HG02610 (cell line): Measurements from ENCODE around the gene DACT1.

ENCODE experiments used
- ATAC-seq: cut with Tn5 transposase; IDR thresholded peaks from one replicate; pipeline ENCODE4 v1.9.1; 2021; ENCODE audit warnings: mild to moderate bottlenecking, moderate library complexity; ENCODE audit not compliant: unreplicated experiment

DACT1 gene

DNA sequence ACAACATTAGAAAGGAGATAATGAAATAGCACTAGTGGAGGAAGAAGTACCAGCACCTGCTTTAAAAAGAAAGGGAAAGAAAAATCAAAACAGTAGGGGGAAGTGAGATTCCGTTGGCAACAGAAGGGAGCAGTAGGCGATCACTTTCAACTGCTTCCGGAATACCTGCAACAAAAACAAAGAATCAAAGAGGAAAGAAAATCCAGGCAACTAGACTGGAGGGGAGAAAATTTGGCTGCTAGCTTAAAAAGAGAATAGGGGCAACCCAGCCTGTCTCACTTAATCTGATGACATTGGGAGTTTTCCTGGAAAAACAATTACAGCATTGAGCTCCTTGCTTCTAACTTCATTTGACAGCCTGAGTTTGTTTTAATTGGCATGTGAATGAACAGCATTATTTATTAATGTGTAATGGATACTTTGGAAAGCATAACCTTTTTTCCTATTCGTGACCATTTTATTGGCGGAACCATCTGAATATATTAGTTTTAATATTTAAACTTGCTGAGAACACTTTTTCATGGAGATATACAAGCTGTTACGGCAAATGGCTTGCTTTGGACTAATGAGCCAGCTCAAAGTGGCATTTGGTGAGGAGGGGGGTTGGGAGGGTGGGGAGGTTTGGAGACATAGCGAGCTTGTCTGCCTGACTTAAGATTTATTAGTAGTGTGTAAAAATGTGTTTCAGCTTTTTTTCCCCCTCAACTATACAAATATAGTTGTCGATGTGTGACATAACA is 2.5 kb upstream of the DACT1 start:
- no peak for ATAC-seq

DNA sequence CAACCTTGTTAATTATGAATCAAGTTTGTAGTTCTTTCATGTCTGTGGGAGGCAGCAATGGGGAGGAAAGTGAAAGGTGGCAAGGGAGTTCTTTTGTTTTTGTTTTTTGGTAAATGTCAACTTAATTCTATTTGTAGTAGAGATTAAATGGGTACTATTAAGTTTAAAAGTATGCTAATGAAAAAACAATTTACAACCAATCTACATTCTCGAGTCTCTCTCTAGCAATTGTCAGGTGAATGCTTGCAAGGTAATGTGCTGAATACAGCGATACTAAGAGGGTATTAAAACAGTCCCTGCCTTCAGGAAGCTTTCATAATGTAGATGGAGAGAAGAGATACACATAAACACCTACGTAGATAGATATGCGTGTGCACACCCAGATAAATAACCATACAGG is 1.6 kb upstream of the DACT1 start:
- ATAC-seq, result no peak

DNA sequence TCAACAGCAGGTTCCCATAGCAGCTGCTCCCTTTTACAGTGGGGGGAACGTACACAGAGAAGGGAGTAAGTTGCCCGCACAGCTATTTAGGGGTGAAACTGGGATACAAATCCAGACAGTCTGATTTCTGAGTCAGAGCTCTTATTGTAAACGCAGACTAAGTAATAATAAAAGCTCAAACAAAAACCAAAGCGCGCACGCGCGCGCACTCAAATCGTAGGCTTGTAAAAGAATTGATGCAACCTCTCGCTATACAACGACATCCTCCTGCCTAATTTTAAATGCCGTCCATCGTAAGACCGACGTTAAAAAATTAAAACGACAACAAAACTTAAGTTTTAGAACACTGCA is 747 bp upstream of the DACT1 start:
- ATAC-seq, result no peak

DNA sequence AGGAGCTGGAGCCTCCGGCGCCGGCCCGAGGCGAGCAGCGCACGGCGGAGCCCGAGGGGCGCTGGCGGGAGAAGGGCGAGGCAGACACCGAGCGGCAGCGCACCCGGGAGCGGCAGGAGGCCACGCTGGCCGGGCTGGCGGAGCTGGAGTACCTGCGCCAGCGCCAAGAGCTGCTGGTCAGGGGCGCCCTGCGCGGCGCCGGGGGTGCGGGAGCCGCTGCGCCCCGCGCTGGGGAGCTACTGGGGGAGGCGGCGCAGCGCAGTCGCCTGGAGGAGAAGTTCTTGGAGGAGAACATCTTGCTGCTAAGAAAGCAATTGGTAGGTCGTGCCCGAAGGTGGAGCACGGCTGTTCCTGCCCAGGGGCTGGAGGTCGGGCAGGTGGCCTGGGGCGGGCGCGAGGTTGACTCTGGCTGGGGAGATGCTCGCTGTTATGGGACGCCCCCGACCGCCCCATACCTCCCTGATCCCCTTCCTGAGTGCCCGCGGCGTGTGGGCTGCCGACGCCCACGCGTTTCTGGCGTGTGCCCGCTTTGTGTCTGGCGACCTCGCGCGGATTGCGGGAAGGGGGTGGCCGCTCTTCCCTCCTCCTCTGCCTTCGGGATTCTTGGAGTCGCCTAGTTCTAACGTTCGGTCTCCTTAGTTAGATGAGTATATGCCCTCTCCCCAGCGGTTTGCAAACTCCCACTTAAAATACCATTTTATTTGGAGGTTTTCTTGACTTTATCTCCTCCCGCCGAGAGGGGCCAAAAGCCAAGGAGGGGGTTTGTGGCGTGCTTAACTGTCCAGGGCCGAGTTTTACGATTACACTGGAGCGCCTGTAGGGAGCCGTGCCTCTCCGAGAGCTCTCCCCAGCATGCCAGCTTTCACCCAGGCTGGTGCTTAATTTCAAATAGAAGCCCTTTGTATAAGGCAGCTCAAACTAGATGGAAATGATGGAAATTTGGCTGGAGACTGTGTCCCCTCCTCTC is 752 bp downstream of the DACT1 start:
- peak; percentile 20 for ATAC-seq

DNA sequence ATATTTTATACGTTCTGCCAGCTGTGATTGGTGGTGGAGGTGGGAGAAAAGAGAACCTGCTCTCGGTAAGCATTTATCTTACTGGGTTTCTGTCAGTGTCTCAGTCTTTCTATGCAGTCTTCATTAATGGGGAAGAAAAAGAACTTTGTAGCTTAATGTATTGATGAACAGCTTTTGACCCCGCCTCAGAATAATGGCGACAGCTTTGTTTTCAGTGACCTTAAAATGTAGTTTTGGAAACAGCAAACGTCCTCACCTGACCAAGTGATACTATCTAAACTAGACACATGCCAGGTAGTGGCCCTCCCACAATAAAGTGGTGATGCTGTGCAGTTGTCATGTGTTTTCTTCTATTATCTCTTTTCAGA is 1.4 kb downstream of the DACT1 start:
- no peak for ATAC-seq

DNA sequence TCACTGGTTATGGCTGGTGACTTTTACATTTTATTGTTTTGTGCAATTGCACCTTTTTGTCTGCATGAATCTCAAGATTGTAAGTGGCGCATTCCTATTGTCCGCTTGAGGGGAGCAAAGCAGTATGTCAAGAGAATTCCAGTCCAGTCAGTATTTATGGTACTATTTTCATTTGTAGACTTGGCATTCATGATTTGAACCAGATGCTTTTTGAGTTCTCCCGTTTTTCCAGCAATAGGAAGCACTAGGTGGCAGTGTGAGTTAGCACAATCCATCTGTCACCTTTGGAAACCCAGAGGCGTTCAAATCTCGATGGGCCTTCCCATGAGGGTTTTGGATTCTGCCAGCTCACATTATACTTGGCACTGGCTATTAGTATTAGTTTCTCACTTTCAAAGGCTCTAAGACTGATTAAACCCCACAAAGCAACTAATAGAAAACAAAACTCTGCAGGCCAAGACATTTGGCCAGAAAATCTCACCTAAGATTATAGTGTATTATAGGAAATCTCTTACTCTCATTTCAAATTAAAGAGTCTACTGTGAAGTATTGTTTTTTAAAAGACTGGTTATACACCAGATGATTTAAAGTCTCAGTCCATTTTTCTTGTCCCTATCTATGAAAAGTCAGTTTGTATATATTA is 2.2 kb downstream of the DACT1 start:
- ATAC-seq, result no peak

DNA sequence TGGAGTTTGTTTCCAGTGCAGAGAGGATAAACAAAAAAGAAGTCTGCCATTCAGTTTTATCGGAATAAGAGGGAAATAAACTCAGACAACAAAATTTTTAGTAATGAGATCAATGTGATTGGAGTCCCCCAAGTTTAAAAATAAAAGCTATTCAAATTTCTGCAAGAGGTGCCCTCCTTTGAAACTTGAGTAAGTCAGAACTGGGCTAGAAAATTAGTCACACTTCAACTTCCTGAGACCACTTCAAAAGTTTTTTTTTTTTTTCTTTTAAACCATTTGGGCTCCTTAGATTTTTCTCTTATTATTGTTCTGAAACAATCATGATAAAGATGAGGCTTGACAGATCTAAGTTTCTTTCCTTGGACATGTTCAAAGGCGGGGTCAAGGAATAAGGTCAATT is 3.2 kb downstream of the DACT1 start:
- no peak for ATAC-seq

DNA sequence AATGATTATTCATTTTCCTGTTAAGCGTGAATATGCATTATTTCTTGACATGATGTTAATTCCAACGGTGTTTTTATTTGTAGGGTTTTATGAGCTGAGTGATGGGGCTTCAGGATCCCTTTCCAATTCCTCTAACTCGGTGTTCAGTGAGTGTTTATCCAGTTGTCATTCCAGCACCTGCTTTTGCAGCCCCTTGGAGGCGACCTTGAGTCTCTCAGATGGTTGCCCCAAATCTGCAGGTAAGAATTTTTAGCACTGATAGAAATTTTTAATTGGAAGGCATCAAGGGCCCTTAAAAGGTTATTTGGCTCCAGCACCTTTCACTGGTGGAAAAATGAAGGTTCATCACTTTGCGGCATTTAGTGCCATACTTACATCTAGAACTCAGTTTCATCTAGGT is 3.7 kb downstream of the DACT1 start:
- no peak for ATAC-seq

DNA sequence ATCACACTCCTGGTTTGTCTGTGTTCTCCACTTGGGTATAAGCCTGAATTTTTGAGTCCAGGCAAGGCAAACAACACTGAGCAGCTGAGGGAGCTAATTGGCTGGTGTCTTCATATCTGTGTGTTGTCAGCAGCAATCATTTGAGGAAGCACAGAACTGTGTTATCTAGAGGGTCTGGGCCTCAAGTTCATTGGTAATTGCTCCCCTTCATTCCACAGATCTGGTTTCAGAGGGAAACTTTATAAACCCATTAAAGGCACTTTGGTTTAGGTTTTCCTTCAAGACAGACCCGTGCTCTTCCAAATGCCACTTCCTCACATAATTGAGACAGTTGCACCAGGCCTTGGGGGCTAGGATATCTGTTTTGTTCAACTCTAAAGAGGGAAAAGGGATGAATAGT is 5.6 kb downstream of the DACT1 start:
- no peak for ATAC-seq

DNA sequence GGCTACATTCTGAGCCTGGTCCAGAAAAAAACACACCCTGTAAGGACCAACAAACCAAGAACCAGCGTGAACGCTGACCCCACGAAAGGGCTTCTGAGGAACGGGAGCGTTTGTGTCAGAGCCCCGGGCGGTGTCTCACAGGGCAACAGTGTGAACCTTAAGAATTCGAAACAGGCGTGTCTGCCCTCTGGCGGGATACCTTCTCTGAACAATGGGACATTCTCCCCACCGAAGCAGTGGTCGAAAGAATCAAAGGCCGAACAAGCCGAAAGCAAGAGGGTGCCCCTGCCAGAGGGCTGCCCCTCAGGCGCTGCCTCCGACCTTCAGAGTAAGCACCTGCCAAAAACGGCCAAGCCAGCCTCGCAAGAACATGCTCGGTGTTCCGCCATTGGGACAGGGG is 7.9 kb downstream of the DACT1 start:
- no peak for ATAC-seq

DNA sequence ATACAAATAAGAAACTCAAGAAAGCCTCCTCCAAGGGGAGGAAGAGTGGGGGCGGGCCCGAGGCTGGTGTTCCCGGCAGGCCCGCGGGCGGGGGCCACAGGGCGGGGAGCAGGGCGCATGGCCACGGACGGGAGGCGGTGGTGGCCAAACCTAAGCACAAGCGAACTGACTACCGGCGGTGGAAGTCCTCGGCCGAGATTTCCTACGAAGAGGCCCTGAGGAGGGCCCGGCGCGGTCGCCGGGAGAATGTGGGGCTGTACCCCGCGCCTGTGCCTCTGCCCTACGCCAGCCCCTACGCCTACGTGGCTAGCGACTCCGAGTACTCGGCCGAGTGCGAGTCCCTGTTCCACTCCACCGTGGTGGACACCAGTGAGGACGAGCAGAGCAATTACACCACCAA is 8.7 kb downstream of the DACT1 start:
- no peak for ATAC-seq

DNA sequence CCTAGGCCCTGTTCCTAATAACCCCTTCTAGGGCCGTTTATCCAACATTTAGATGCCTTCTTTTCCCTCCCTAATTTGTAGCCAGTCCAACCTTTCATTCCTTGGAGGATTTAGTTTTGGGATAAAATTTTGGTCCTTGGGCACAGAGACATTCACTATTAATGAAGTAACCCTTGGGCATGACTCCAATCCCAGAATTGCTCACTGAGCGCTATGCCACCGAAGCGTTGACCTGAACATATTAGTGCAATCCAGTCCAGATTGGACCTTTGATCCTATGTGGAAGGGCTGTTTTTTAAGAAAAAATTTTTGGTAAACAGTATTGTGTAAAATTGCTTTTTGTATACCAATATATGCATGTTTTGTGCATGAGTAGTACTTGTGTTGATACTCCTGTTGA is 10.0 kb downstream of the DACT1 start:
- ATAC-seq, result no peak

DNA sequence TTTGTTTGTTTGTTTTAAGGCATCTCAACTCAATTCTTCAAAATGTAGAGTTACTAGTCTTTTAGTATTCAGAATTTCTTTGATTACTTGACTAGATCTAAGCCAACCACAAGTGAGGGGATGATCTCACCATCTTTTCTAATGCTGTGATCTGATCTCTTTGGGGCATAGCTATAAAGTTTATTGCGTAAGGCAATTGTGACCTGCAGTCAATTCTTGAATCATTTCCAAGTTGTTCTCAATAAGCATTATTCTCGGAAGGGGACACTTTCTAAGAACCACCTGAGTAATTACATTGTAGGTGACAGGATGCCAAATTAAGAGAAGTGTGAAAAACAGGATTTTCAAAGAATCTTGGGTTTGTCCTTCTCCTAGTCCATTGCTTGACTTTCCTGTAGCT is 13.1 kb downstream of the DACT1 start:
- ATAC-seq, result no peak

DNA sequence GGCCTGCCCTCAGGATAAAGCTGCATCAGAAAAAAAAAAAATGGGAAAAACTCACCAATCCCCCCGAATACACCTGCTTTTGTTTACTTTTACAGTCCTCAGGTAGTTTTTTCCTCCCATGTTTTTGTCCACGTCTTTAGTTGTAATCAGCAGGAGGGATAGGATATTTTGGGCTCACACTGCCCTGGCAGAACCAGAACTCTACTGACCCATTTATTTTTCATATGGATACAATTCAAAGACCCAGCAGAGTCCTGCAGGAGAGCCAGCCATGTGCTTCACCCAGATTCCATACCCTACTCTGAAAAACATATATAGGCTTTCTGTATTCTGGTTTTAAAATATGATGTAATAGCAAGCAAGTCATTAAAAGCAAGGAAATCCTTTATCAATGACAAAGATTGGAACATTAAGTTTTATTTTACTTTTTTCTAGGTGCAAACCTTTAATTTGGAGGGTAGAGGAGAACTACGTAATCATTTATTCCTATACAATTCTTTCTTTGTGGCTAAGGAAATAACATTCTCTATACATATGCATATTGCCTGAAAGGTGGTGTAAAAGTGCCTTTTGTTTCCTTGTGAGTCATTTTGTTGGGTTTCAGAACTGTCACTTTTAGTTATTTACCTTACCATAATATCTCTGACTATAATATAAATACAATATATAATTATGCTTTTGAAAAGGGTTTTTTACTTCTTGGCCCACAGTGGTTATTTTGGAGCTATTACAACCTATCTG is 19.1 kb downstream of the DACT1 start:
- ATAC-seq, result no peak

DNA sequence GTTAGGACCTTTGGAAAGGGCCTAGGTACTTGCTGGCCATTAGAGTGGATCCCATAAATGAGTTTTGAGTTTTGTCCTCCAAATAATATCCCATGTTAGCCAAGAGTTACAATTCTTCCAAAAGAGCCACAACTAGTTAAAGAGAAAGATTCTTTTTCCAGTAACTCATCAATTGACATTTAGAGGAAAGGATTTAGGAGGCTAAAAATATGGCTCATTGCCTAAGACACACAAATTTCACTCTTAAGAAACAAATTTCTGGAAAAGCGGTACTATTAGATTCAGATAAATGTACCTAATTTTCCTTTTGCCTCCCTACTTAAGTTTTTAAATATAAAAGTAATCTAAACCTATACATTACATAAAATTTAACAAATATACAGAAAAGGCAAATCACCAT is 21.3 kb downstream of the DACT1 start:
- ATAC-seq, result no peak

DNA sequence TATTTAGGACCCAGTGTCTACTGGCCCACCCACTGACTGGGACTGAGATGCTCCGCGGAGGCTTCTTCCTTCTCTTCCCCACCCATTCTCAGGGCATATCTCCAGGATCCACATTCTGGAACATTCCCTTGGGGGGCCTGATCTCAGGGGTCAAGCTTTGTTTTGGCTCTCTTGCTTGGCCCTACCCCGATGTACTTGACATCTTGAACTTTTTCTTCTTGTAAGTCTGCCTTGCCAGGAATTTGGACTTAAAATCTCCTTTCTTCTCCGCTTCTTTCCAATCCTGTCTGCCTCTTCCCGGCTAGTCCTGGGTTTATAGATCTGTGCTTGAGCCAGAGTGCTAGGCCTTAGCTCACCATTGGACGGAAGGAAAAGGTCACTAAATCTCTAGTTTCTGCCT is 22.1 kb downstream of the DACT1 start:
- ATAC-seq, result no peak

DNA sequence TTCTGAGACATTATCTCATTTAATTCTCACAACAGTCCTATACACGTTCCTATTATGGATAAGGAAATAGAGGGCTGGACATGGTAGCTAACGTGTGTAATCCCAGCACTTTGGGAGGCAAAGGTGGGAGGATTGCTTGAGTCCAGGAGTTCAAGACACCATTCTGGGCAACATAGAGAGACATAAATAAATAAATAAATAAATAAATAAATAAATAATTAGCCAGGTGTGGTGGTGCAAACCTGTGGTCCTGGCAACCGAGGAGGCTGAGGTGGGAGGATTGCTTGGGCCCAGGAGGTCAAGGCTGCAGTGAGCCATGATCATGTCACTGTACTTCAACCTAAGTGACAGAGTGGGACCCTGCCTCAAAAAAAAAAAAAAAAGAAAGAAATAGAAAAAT is 22.6 kb downstream of the DACT1 start:
- no peak for ATAC-seq

DNA sequence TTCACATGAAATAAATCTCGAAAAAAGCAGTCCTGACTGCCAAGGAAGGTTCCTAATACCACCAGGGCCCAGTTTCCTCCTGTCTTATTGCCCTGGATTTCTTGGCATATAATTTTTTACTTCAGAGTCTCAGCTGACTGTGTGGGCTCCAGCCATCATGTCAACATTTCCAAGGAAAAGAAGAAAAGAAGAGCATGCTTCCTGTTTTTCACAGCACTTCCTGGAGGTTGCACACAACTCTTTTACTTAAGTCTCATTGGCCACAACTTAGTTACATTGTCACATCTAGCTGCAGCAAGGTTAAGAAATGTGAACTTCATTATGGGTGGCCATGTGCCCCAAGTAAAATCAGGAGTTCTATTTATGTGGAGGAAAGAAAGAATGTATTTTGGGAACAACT is 24.3 kb downstream of the DACT1 start:
- no peak for ATAC-seq

DNA sequence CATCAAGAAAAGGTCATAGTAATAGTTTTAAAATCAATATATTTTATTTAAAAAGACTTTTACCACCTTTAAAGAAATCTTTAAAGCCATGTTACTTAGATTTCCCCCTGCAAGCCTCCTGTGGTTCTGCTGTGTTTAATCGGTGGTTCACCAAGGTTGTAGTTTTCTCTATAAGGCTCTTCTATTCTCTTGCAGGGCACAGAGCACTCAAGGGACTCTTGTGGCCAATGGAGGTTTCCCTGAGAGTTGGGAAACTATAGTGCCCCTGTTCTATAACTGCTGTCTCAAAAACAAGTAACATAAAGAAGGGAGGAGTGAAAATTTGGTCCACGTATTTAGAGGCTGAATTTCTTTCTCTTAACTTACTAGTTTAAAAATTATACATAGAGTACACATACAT is 25.0 kb downstream of the DACT1 start:
- no peak for ATAC-seq

DNA sequence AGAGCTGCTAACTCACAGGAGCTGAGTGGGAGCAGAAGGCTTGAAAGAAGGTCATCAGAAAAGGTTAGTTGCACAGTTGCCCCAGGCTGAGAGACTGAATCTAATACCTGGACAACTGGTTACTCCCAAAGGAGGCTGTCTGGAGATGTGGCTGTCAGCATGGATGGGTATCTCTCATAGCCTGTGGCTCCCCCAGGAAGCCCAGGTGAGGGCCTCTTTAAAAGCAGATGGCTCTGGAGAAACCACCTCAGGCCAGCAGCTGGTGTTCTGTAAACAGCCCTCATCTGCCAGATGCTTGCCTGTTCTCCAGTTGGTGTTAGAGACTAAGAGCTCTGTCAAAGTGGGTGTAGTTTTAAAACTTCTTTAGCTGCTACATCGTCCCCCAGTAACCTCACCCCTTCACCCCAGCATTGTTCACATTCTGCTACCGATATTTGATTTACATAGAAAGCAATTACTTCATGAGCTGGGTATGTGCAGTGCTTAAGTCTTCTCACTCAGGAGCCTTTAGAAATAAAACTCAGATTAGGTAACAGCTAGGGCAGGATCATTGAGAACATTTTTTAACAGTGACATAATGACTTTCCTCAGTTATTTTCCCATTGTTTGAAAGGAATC is 25.8 kb downstream of the DACT1 start:
- ATAC-seq, result no peak
